NCI-H2107 treated with DMSO at 0.1 percent for 48 hours (cell line): Measurements from ENCODE around the gene TIMM44.
"Not testable (repeated sequence)": the region's sequence is repeated elsewhere in the genome, so short reads cannot be mapped to it uniquely, and the experiment has no call there.

Source experiments
- DNase-seq: peaks from one replicate; lab custom pipeline; 2025; ENCODE audit not compliant: unreplicated experiment; lab: John Stamatoyannopoulos, UW

The TIMM44 gene

GRCh38 chr19:7977021-7977722 lies 33.7 kb upstream of the TIMM44 start:
- DNase-seq = no peak

GRCh38 chr19:7976461-7976860 lies 33.0 kb upstream of the TIMM44 start:
- no peak for DNase-seq

DNA sequence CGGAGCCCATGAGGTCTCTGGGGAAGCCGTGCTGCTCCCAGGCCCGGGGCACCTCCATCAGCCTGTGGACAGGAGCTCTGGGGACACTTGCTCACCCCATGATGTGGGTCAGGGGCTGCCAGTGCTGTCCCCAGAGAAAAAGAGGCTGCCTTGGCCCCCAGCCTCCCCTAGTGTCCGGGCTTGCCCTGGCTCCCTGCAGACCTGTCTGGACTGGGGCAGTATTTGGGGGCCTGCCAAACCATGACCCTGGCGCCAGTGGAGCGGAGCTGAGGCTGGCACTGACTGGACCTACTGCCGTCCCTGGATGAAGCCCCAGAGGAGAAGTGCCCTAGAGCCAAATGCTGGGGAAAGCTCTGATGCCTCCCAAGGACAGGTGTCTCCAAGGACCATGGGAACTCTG lies 31.6 kb upstream of the TIMM44 start:
- no peak for DNase-seq

DNA sequence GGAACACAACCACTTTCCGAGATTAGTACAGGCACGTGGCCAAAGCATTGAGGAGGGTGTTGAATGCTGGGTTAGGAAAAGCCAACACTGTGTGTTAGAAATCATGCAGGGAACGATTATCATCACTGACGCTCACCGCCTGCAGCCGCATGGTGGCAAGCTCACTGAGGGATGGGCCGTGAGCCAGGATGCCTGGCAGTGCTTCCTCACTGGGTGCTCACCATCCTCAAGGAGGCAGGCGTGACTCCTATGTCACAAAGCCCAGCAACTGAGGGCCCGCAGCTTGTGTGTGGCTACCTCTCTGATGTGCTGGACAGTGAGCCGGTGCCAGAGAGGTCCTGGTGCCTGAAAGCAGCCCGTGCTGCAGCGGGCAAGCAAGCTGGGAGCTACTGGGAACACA lies 30.4 kb upstream of the TIMM44 start:
- DNase-seq = no peak

GRCh38 chr19:7971553-7972520 lies 28.4 kb upstream of the TIMM44 start:
- no peak for DNase-seq

DNA sequence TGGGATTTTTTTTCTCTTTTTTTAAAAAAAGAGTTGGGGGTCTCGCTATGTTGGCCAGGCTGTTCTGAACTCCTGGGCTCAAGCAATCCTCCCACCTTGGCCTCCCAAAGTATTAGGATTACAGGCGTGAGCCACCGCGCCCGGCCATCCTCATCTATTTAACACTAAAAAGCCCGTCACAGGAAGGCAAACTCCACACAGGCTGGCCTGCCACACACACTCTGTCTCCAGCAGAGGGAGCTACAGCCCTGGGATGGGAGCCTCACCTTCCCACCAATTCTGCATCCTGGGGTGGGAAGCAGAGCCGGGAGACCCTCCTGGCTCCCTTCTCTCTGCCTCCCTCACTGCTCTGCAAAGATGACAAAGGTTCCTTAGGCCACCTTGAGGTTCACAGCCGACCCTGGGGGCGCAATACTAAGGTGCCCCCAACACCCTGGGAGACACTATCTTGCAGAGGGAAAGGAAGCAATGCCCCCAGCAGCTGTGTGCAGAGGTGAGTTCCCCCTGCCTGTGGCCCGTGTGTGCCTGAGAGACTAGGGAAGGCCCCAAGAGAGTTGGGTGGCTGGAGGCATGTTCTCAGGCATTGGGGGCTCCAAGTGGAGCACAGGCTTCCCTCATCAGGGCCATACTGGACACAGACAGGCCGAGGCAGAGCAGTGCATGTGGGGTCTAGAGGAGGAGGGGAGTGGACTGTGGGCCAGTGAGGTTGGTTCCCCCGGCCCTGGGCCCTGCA lies 27.4 kb upstream of the TIMM44 start:
- DNase-seq = no peak

DNA sequence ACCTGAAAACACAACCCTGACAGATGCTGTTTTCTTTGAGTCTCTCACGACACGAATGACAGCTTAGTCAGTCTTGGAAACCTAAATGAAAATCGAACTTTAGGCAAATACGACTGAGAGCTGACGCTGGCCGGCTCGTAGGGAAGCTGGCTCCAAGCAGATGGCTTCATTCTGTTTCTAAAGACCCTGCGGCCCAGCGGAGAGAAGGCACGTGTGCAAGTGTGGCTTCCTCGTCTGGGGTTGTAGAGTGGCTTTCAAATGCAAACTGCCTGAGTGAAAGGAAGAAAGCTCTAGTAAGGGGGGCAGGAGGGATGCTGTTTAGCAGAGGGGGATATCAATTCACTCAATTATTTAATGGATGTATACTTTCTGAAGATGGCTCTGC lies 26.1 kb upstream of the TIMM44 start:
- no peak for DNase-seq

GRCh38 chr19:7968796-7969554 lies 25.5 kb upstream of the TIMM44 start:
- no peak for DNase-seq

- no peak for DNase-seq
Measured at GRCh38 chr19:7968008-7968795, 24.7 kb upstream of the TIMM44 start.

DNA sequence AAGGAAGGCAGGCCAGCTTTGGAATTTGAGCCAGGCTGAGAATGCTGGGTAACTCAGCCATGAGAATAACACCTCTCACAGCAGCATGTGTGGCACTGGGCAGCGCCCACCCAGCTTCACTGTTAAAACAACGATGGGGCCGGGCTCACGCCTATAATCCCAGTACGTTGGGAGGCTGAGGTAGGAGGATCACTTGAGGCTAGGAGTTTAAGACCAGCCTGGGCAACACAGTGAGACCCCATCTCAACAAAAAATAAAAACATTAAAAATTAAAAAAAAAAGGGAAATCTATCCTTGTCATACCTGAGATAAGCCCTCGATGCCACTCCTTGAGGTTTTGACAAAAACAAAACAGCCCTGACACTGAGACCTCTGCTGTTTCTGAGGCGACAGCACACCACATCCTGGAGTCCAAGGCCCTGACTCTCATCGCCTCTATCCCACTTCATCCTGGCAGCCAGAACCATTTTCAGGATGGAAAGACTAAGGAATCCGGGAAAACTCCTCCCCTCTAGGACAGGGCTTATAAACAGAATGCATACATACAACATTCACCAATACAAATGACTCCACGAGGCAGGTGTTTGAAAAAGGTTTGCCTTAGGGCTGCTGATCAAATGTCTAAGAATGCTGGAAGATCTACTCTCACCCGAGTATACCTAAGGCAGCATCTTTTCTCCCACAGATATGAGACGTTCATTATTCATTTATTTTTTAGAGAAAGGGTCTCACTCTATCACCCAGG lies 22.6 kb upstream of the TIMM44 start:
- no peak for DNase-seq

DNA sequence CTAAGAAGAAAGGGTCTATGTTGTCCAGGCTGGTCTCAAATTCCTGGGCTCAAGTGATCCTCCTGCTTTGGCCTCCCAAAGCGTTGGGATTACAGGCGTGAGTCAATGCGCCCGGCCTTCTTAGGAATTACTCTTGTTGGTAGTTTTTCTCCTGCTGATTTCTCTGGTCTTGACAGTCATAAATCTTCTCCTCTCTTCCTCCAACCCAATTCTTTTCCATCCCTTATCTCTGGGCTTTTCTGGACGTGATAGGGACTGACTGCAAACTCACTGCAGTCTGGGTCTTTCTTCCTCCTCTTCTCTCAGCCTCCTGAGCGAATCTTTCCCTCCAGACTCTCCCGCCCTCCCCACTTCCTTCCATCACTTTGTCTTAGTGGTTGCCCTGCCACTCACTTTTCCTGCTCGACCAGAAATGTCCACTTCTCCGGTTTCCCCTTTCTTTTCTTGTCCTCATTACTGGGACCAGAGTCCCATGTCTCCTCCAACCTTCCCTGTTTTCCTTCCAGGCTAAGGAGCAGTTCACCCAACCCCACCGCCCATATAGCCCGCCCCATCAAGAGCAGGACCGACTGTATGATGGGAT lies 21.9 kb upstream of the TIMM44 start:
- no peak for DNase-seq

GRCh38 chr19:7963566-7963965 lies 20.1 kb upstream of the TIMM44 start:
- no peak for DNase-seq

DNA sequence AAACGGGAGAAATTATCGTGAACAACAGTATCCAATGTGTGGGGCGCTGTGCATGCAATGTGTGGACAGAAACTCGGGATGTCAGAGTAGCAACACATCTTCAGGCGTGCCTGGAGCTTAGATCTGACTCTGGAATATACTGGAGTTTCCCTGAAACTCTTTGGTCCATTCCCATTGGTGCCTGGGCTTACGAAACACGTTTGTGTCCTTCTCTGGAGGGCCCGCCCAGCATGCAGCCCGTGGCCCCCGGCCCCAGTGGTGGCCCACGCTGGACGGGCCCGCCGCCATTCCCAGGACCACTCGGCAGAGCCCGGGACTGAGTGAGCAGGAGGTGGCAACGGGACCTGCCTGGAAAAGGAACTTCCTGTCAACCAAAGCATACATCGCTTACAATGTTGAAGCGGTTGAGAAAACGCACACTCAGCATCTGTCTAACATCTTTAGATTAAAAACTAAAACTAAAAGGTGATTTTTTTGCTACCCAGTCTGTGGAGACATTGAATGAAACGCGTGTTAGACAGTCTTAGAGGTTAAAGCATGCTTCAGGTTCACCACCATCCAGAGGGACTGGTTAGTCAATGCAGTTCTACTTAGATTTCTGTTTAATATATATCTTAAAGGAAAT lies 19.3 kb upstream of the TIMM44 start:
- DNase-seq = no peak

DNA sequence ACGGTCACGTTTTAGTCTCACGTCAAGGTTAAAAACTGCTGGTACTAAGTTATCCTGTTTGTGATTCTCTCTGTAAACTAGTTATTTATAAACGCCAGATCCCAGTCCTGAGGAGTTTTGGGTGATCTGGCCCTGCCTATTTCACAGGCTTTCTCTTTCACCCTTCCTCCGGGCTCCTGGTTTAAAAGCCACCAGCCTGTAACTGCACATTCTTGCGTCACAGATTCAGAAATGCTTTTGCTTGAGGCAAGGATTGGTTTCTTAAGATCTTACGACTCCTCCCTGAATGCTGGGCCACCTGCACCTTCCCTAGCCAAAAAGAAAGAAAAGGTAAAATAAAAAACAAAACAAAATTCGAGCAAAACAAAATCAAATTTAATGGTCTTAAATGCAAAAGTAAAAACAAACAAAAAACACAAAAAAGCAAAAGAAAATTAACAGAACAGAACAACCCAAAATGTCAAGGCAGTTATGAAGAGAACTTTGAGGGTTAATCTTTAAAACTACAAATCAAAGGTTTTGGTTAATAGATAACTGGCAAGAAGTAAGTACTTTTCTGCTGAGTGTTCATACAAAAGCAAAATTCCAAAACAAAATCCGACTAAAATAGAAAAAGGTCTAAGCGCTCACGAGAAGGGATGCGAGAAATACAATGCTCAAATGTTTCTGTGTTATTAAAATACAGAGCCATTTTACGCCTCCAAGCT lies 18.6 kb upstream of the TIMM44 start:
- DNase-seq = no peak

DNA sequence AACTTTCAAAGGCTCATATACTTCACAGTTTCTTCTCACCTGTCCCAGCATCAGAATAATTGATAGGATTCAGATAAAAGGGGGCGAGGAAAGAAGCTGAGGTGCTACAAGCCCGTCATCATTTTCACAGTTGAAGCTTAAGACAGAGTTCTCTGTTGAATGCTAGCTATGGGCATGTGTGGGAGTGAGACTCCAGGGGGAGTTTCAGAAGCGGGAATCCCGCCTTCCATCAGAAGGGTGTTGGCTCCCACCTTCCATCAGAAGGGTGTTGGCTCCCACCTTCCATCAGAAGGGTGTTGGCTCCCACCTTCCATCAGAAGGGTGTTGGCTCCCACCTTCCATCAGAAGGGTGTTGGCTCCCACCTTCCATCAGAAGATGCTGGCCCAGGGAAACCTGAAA lies 17.6 kb upstream of the TIMM44 start:
- DNase-seq = not testable (repeated sequence)

- no peak for DNase-seq
Measured at GRCh38 chr19:7959211-7959610, 15.7 kb upstream of the TIMM44 start.

GRCh38 chr19:7955696-7956095 lies 12.2 kb upstream of the TIMM44 start:
- DNase-seq = no peak

DNA sequence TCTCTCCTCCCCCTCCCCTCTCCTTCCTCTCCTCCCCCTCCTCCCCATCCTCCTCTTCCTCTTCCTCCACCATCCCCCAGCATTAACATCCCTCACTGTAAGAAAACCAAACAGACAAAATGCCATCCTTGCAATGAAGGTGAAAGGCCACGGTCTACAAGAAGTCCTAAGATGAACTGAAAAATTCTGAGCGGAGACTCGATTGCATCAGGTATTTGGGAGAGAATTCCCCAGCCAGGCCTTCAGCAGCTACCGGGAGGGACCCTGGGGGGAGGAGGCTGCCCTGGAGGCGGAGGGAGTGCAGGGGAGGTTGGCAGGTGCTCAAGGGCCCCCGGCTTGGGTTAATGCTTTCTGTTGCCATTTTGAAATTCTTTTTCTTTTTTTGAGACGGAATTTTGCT lies 10.1 kb upstream of the TIMM44 start:
- no peak for DNase-seq
